K562 (cell line): ENCODE measurements around the gene STON2. TPM values are rescaled to one million over a fixed set of nuclear protein-coding genes. Genes with fewer than 3 reads are reported as not detected.

Experiments
- CHCHD3 ChIP-seq: fragments of 250-450 bp; sonication (Bioruptor Pico); IDR thresholded peaks from 2 replicates; pipeline ENCODE4 v2.1.2; 2022; ENCODE audit warnings: mild to moderate bottlenecking
- CTBP1 ChIP-seq: fragments of 450-650 bp; IDR thresholded peaks from 2 replicates; pipeline ENCODE4 v1.6.1; 2016; ENCODE audit warnings: borderline replicate concordance
- E2F8 ChIP-seq: fragments of 450-650 bp; IDR thresholded peaks from 2 replicates; pipeline ENCODE4 v1.7.1; 2018; ENCODE audit warnings: mild to moderate bottlenecking, low read depth; ENCODE audit not compliant: partially characterized antibody
- ELF1 ChIP-seq: fragments of 200-800 bp; sonication (Bioruptor generic); IDR thresholded peaks from 2 replicates; pipeline ENCODE4 v1.6.1; 2016; ENCODE audit warnings: missing genetic modification characterization, missing compliant biosample characterization
- ETV5 ChIP-seq: sonication (generic); formaldehyde crosslinking; IDR thresholded peaks from 2 replicates; pipeline ENCODE4 v1.4.0; 2020; ENCODE audit warnings: low read depth, mild to moderate bottlenecking, missing genetic modification reagents
- HDAC6 ChIP-seq: IDR thresholded peaks from 2 replicates; pipeline ENCODE4 v1.6.1; 2012; ENCODE audit warnings: low read depth, mild to moderate bottlenecking, control low read depth, inconsistent platforms, low read length, moderate library complexity
- HMGXB4 ChIP-seq: sonication (generic); formaldehyde crosslinking; IDR thresholded peaks from 2 replicates; pipeline ENCODE4 v1.8.1; 2023; ENCODE audit warnings: mild to moderate bottlenecking, missing genetic modification reagents
- IRF9 ChIP-seq: fragments of 450-650 bp; IDR thresholded peaks from 2 replicates; pipeline ENCODE4 v1.6.1; 2016; ENCODE audit warnings: missing biosample characterization, missing genetic modification characterization
- L3MBTL2 ChIP-seq: fragments of 450-650 bp; IDR thresholded peaks from 2 replicates; pipeline ENCODE4 v1.6.1; 2016; ENCODE audit warnings: mild to moderate bottlenecking, moderate library complexity
- NKRF ChIP-seq: fragments of 450-650 bp; IDR thresholded peaks from 2 replicates; pipeline ENCODE4 v1.6.1; 2016; ENCODE audit warnings: borderline replicate concordance
- NRF1 ChIP-seq, 2 experiments: fragments of 450-650 bp; IDR thresholded peaks in 1 of 2; conservative IDR thresholded peaks in 1 of 2; 2 replicates each; pipeline ENCODE4 v1.6.1; 2014; ENCODE audit warnings: mild to moderate bottlenecking in 2 of 2
- PBX2 ChIP-seq, 2 experiments: IDR thresholded peaks in 1 of 2; conservative IDR thresholded peaks in 1 of 2; 2 replicates each; pipeline ENCODE4 v1.6.1; 2016; ENCODE audit warnings: low read depth in 2 of 2, mild to moderate bottlenecking in 1 of 2, missing compliant biosample characterization in 1 of 2, missing genetic modification characterization in 1 of 2, moderate library complexity in 1 of 2
- RAD51 ChIP-seq: fragments of 450-650 bp; IDR thresholded peaks from 2 replicates; pipeline ENCODE4 v1.7.1; 2016; ENCODE audit warnings: low read depth, mild to moderate bottlenecking, borderline replicate concordance
- SP1 ChIP-seq: sonication (generic); formaldehyde crosslinking; IDR thresholded peaks from 2 replicates; pipeline ENCODE4 v1.8.1; 2022; ENCODE audit warnings: mild to moderate bottlenecking, missing genetic modification reagents
- ZNF212 ChIP-seq: fragments of 450-650 bp; formaldehyde crosslinking; IDR thresholded peaks from 2 replicates; pipeline ENCODE4 v1.4.0; 2020; ENCODE audit warnings: mild to moderate bottlenecking
- ZNF23 ChIP-seq: fragments of 250-450 bp; sonication (Bioruptor Pico); IDR thresholded peaks from 2 replicates; pipeline ENCODE4 v1.4.0; 2020; ENCODE audit warnings: mild to moderate bottlenecking
- ZNF24 ChIP-seq: fragments of 450-650 bp; IDR thresholded peaks from 2 replicates; pipeline ENCODE4 v1.6.1; 2016
- ZNF347 ChIP-seq: fragments of 450-650 bp; formaldehyde crosslinking; IDR thresholded peaks from 2 replicates; pipeline ENCODE4 v1.4.0; 2020; ENCODE audit warnings: low read depth, mild to moderate bottlenecking, moderate library complexity
- ZNF41 ChIP-seq: fragments of 250-450 bp; sonication (Bioruptor Pico); conservative IDR thresholded peaks from 2 replicates; pipeline ENCODE4 v1.4.0; 2020; ENCODE audit warnings: mild to moderate bottlenecking
- polyA plus RNA-seq, 8 experiments: library from polyadenylated mRNA; depleted of rRNA in 4 of 8; stranded (reverse) in 5 of 8; unstranded in 3 of 8; fragments of >200 nt; fragmentation: Nextera tagmentation in 2 of 8; fragmentation: Illumina TruSeq in 1 of 8; extraction: Ambion mirVana in 2 of 8; extraction: Trizol in 1 of 8; gene quantifications; 2 replicates each; pipeline versions ENCODE4 v1.2.1 to v1.2.3, GENCODE V29; 2011 to 2014; ENCODE audit warnings: inconsistent platforms in 1 of 8, missing spikeins in 1 of 8
- total RNA-seq, 7 experiments: library from RNA; depleted of rRNA in 6 of 7; stranded (reverse); fragments of >200 nt in 6 of 7; fragmentation: Illumina TruSeq in 2 of 7; extraction: Trizol in 2 of 7; gene quantifications; 2 replicates each; pipeline versions ENCODE4 v1.2.1 to v1.2.3, GENCODE V29; 2011 to 2021; ENCODE audit warnings: low replicate concordance in 1 of 7

The STON2 gene
- total and polyA plus RNA-seq, 9 of the 15 experiments (the other 6 are each of a cell fraction or from before 2014, with no cell fraction given): 7.8 to 99.3 (median 53.5) TPM

DNA sequence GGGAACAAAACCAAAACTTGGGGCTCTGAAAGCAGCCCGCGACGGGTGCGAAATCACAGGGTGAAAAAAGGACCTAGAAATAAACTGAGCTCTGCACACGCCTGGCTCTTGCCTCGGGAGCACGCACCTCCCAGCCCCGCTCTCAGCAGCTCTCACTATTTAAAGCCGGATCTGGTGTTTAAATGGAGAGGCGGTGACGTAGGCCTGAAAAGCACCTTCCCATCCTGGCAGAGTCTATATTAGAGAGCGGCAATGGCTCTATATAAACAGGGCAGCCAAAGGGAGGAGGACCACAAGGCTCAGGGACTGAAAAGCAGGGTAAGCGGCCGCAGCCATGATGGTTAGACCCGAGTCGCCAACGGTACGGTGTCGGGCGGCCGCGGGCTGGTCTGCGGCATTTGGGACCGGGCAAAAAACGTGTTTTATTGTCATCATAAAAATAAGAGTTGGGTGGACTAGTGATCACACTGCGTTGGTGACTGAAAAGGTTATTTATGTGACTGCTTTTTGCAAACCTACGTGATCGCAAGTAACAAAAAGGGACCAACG, 180.8 kb downstream of the STON2 start (continued):
- TF ChIP-seq PBX2 (CRISPR knock-in tag; IDR thresholded peaks at IDR 0.05; ENCODE audit: low read depth) (no peak), PBX2 (tag; conservative IDR thresholded peaks at IDR 0.05; ENCODE audit: low read depth) (no peak), L3MBTL2 (peak; percentile 47; the same call in 1 of the 2 replicates), CTBP1 (no peak), ELF1 (tag) (no peak), HMGXB4 (no peak), NKRF (no peak), ZNF24 (no peak), NRF1 (conservative IDR thresholded peaks at IDR 0.05 in 1 of 2, IDR thresholded peaks at IDR 0.05 in 1 of 2) (no peak), ZNF347 (no peak), SP1 (peak; percentile 88), IRF9 (tag) (no peak), HDAC6 (no peak), CHCHD3 (CRISPR knock-in tag) (no peak), ZNF23 (CRISPR knock-in tag) (no peak), E2F8 (no peak), ZNF212 (no peak), RAD51 (no peak), ETV5 (no peak), ZNF41 (CRISPR knock-in tag) (no peak)
